ENCODE data around the gene NDUFAF2.

- no peak for TF ChIP-seq CTCF (IDR thresholded peaks at IDR 0.05)
- no peak for TF ChIP-seq POLR2A (IDR thresholded peaks at IDR 0.05)
Observed at GRCh38 chr5:61184708-61185107, 239.7 kb downstream of the NDUFAF2 start.

Measured in thyroid gland (tissue), 4 donors.